ENCODE results near the gene ADARB1.
"Not testable (repeated sequence)": the region's sequence is repeated elsewhere in the genome, so short reads cannot be mapped to it uniquely, and the experiment has no call there.

Gene ADARB1

DNA sequence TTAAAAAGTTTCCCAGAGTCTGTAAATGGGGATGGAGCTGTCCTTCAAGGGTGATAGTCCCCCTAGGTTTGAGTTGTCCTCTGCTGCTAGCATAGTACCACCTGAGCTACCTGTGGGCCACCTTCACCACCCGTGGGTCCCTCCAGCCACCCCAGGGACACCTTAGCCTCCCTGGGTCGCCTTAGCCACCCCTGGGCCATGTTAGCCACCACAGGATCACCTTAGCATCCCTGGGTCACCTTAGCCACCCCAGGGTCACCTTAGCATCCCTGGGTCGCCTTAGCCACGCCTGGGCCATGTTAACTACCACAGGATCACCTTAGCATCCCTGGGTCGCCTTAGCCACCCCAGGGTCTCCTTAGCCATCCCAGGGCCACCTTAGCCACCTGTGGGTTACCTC, 67.1 kb downstream of the ADARB1 start:
- H3K9me3 ChIP-seq = no peaks in the 10 kb centered on the region
- TF ChIP-seq CTCF (IDR thresholded peaks at IDR 0.05) = no peak
- no peak overlapping the region for H3K27ac ChIP-seq
- no peaks in the 10 kb centered on the region for H3K27me3 ChIP-seq
- H3K4me3 ChIP-seq (ENCODE audit: low read depth in 1 of 2, low read length in 1 of 2) = no peak overlapping the region
- H3K4me1 ChIP-seq (ENCODE audit: control insufficient read depth in 1 of 2, insufficient read depth in 1 of 2, low read depth in 1 of 2, low read length in 1 of 2) = no peaks in the 10 kb centered on the region
- H3K36me3 ChIP-seq = no peaks in the 10 kb centered on the region

GRCh38 chr21:45142469-45143308, 68.3 kb downstream of the ADARB1 start:
- H3K4me3 ChIP-seq (ENCODE audit: low read depth in 1 of 2, low read length in 1 of 2) = no peak overlapping the region
- TF ChIP-seq CTCF (IDR thresholded peaks at IDR 0.05) = no peak
- H3K4me1 ChIP-seq (ENCODE audit: control insufficient read depth in 1 of 2, insufficient read depth in 1 of 2, low read depth in 1 of 2, low read length in 1 of 2) = no peaks in the 10 kb centered on the region
- H3K27me3 ChIP-seq = no peaks in the 10 kb centered on the region
- no peaks in the 10 kb centered on the region for H3K36me3 ChIP-seq
- no peak overlapping the region for H3K27ac ChIP-seq
- H3K9me3 ChIP-seq = no peaks in the 10 kb centered on the region

GRCh38 chr21:45143855-45144254, 69.5 kb downstream of the ADARB1 start:
- H3K36me3 ChIP-seq = no peaks in the 10 kb centered on the region
- H3K27ac ChIP-seq = no peak overlapping the region
- TF ChIP-seq CTCF (IDR thresholded peaks at IDR 0.05) = no peak
- H3K27me3 ChIP-seq = no peaks in the 10 kb centered on the region
- no peaks in the 10 kb centered on the region for H3K9me3 ChIP-seq
- H3K4me1 ChIP-seq (ENCODE audit: control insufficient read depth in 1 of 2, insufficient read depth in 1 of 2, low read depth in 1 of 2, low read length in 1 of 2) = no peaks in the 10 kb centered on the region
- no peak overlapping the region for H3K4me3 ChIP-seq (ENCODE audit: low read depth in 1 of 2, low read length in 1 of 2)

DNA sequence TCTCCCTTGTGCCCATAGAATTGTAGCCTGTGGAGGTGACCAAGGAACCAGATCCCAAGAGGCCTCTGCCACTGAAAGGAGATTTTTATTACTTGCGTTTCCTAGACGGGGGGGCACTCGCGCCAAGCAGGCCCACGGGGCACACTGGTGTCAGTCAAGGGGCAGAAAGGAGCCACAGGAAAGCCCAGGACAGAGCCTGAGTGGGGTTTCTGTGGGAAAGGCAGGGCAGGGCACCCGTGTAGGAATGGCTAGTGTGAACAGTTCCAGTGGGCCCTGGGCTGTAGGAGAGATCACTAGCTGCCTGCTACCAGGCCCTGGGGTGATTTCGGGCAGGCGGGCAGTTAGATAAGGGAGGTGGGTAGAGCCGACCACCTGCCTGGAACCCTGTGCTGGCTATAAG, 70.8 kb downstream of the ADARB1 start:
- H3K9me3 ChIP-seq = no peaks in the 10 kb centered on the region
- TF ChIP-seq CTCF (IDR thresholded peaks at IDR 0.05) = no peak
- no peak overlapping the region for H3K27ac ChIP-seq
- no peak overlapping the region for H3K4me3 ChIP-seq (ENCODE audit: low read depth in 1 of 2, low read length in 1 of 2)
- no peaks in the 10 kb centered on the region for H3K36me3 ChIP-seq
- H3K4me1 ChIP-seq (ENCODE audit: control insufficient read depth in 1 of 2, insufficient read depth in 1 of 2, low read depth in 1 of 2, low read length in 1 of 2) = no peaks in the 10 kb centered on the region
- H3K27me3 ChIP-seq = no peaks in the 10 kb centered on the region

- H3K27me3 ChIP-seq; H3K4me1 ChIP-seq (ENCODE audit: control insufficient read depth in 1 of 2, insufficient read depth in 1 of 2, low read depth in 1 of 2, low read length in 1 of 2); H3K9me3 ChIP-seq; H3K36me3 ChIP-seq; H3K4me3 ChIP-seq (ENCODE audit: low read depth in 1 of 2, low read length in 1 of 2); H3K27ac ChIP-seq: not testable (repeated sequence)
These were observed 71.5 kb downstream of the ADARB1 start for GRCh38 chr21:45145846-45146245.

DNA sequence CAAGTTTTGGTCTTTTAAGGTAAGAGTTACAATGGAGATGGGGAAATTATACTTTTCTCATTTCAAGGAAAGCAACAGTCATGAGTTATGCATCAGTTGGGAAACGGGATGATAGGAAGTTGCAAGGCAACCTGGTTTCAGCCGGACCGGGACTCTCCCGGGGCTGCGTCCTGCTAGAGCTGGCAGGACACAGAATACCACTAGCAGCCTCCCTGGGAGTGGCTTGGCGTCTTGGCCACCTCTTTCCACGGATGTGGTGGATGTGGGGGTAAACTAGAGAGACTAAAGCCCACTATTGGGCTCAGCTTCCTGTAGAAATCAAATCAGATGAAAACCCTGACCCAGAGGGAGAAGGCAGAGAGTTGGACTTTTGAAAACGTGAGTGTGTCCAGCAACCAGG, 71.9 kb downstream of the ADARB1 start:
- no peaks in the 10 kb centered on the region for H3K36me3 ChIP-seq
- H3K27ac ChIP-seq = no peak overlapping the region
- no peak for TF ChIP-seq CTCF (IDR thresholded peaks at IDR 0.05)

More for the DNA sequence above, 71.9 kb downstream of the ADARB1 start:
- Histone ChIP-seq H3K4me3 (ENCODE audit: low read depth in 1 of 2, low read length in 1 of 2) (no peak overlapping the region), H3K27me3 (no peaks in the 10 kb centered on the region), H3K9me3 (no peaks in the 10 kb centered on the region), H3K4me1 (ENCODE audit: control insufficient read depth in 1 of 2, insufficient read depth in 1 of 2, low read depth in 1 of 2, low read length in 1 of 2) (peaks cover under 1 to 4% of the 10 kb centered on the region in 2 experiments)
